ENCODE measurements around the gene HGS.

HGS gene

GRCh38 chr17:81686614-81687013, 2.8 kb downstream of the HGS start:
- no peak for DNase-seq (ENCODE audit: low read depth)

- no peak for DNase-seq (ENCODE audit: low read depth)
Observed at GRCh38 chr17:81687770-81688541, 4.1 kb downstream of the HGS start.

- DNase-seq (ENCODE audit: low read depth) = no peak
Observed at GRCh38 chr17:81688616-81689015, 4.8 kb downstream of the HGS start.

GRCh38 chr17:81690066-81690465, 6.3 kb downstream of the HGS start:
- DNase-seq (ENCODE audit: low read depth) = no peak

GRCh38 chr17:81690549-81690948, 6.7 kb downstream of the HGS start:
- no peak for DNase-seq (ENCODE audit: low read depth)

- DNase-seq (ENCODE audit: low read depth) = no peak
Observed at GRCh38 chr17:81691196-81691595, 7.4 kb downstream of the HGS start.

GRCh38 chr17:81691608-81692007, 7.8 kb downstream of the HGS start:
- DNase-seq (ENCODE audit: low read depth) = no peak

GRCh38 chr17:81693509-81694210, 9.8 kb downstream of the HGS start:
- no peak for DNase-seq (ENCODE audit: low read depth)

- DNase-seq (ENCODE audit: low read depth) = no peak
Observed at GRCh38 chr17:81694810-81695209, 11.0 kb downstream of the HGS start.

- DNase-seq (ENCODE audit: low read depth) = no peak
Observed at GRCh38 chr17:81695211-81695610, 11.4 kb downstream of the HGS start.

- DNase-seq (ENCODE audit: low read depth) = no peak
Observed at GRCh38 chr17:81695801-81696200, 12.0 kb downstream of the HGS start.

- no peak for DNase-seq (ENCODE audit: low read depth)
Observed at GRCh38 chr17:81696218-81696941, 12.6 kb downstream of the HGS start.

- DNase-seq (ENCODE audit: low read depth) = no peak
Observed at GRCh38 chr17:81697261-81698044, 13.6 kb downstream of the HGS start.

GRCh38 chr17:81700353-81701287, 16.8 kb downstream of the HGS start:
- DNase-seq (ENCODE audit: low read depth) = no peak

- no peak for DNase-seq (ENCODE audit: low read depth)
Observed at GRCh38 chr17:81701288-81702071, 17.7 kb downstream of the HGS start.

GRCh38 chr17:81702934-81703746, 19.3 kb downstream of the HGS start, which contains the start of gene MRPL12:
MRPL12 (plus strand) TSS chr17:81703367; CDS start chr17:81703502, 135 bp downstream.
- DNase-seq (ENCODE audit: low read depth) = peak; percentile 84

GRCh38 chr17:81703747-81704654, 20.2 kb downstream of the HGS start:
- no peak for DNase-seq (ENCODE audit: low read depth)

Data from stimulated activated CD8-positive, alpha-beta memory T cell treated with anti-CD3 and anti-CD28 coated beads, Interleukin-12 subunit alpha, Interleukin-12 subunit beta, amount 100 ng/mL, for 4 hours (primary cell).